ENCODE measurements around the gene WFIKKN2. TPM values are rescaled to one million over a fixed set of nuclear protein-coding genes. Genes with fewer than 3 reads are reported as not detected.
A peak's percentile ranks its signal among the peaks of the same experiment; 100 is the strongest.

The WFIKKN2 gene
- total and polyA plus RNA-seq, 2 of the 13 experiments (the other 11 are each of a cell fraction or from before 2014, with no cell fraction given), result not detected

- TF ChIP-seq ZFYVE20 (CRISPR knock-in tag; IDR thresholded peaks at IDR 0.05; ENCODE audit: borderline replicate concordance, low read depth), result no peak
- TF ChIP-seq PCBP2 (optimal IDR thresholded peaks at IDR 0.05; ENCODE audit: low read depth, low read length, poor library complexity, severe bottlenecking), result no peak
- TF ChIP-seq ZNF430 (CRISPR knock-in tag; IDR thresholded peaks at IDR 0.05), result no peak; the same call in 1 of the 2 replicates
- no peak for TF ChIP-seq CENPX (CRISPR knock-in tag; IDR thresholded peaks at IDR 0.05)
- TF ChIP-seq MLX (CRISPR knock-in tag; IDR thresholded peaks at IDR 0.05), result 0 out of 2 replicates have a peak, but pooled peaks have one; percentile 63
- no peak for TF ChIP-seq NBN (conservative IDR thresholded peaks at IDR 0.05)
- no peak for TF ChIP-seq CERS6 (CRISPR knock-in tag; IDR thresholded peaks at IDR 0.05)
- TF ChIP-seq THAP8 (CRISPR knock-in tag; IDR thresholded peaks at IDR 0.05; ENCODE audit: borderline replicate concordance), result no peak
- TF ChIP-seq ZNF414 (CRISPR knock-in tag; IDR thresholded peaks at IDR 0.05), result no peak
- 0 out of 2 replicates have a peak, but pooled peaks have one; percentile 47 for TF ChIP-seq KMT2A (CRISPR knock-in tag; IDR thresholded peaks at IDR 0.05)
- TF ChIP-seq PAXIP1 (CRISPR knock-in tag; conservative IDR thresholded peaks at IDR 0.05), result peak; percentile 54; the same call in 1 of the 2 replicates
- TF ChIP-seq SETDB1 (CRISPR knock-in tag; IDR thresholded peaks at IDR 0.05; ENCODE audit: borderline replicate concordance), result no peak
- no peak for TF ChIP-seq ZBTB8A (CRISPR knock-in tag; IDR thresholded peaks at IDR 0.05; ENCODE audit: borderline replicate concordance, low read depth)
- no peak for TF ChIP-seq EZH2 (conservative IDR thresholded peaks at IDR 0.05; ENCODE audit: low read depth, low read length)
- no peak for TF ChIP-seq ZNF552 (CRISPR knock-in tag; IDR thresholded peaks at IDR 0.05; ENCODE audit: borderline replicate concordance)
- TF ChIP-seq ZNF615 (CRISPR knock-in tag; IDR thresholded peaks at IDR 0.05; ENCODE audit: borderline replicate concordance), result no peak
- TF ChIP-seq NR2F2 (IDR thresholded peaks at IDR 0.05; ENCODE audit: borderline replicate concordance, low read depth), result no peak
- TF ChIP-seq MZF1 (CRISPR knock-in tag; IDR thresholded peaks at IDR 0.05; ENCODE audit: borderline replicate concordance), result no peak
- peak; percentile 34; the same call in 1 of the 2 replicates for TF ChIP-seq ZBTB33 (CRISPR knock-in tag; IDR thresholded peaks at IDR 0.05)
- peak; percentile 43; the same call in 1 of the 2 replicates for TF ChIP-seq CBX5 (CRISPR knock-in tag; IDR thresholded peaks at IDR 0.05; ENCODE audit: borderline replicate concordance)
Measured at GRCh38 chr17:50806141-50806643, 29.2 kb upstream of the WFIKKN2 start (continued).
